Measurements from ENCODE around the gene SND1.

DNA sequence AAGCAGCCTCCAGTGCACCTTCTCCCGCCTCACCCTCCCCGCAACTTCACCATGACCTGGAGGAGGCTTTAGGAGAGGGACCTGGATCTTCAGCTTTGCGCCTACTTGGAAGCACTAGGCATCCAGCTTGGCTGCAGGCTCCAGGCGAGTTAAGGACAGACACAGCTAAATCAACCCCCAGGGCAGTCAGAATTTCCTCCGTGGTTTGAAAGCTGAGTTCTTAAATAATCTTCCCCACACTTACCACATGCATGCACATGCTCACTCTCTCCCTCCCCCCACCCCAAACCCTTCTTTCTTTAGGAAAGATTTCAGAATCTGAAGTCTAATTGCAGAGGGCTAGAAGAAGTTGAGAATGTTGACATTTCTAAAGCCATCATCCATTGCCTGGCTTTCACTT lies 416.0 kb downstream of the SND1 start:
- TF ChIP-seq CTCF (IDR thresholded peaks at IDR 0.05) (no peak), POLR2A (IDR thresholded peaks at IDR 0.05) (no peak)

Measured in esophagus squamous epithelium (tissue), 4 donors.